ENCODE results near the gene ZNF669.

DNA sequence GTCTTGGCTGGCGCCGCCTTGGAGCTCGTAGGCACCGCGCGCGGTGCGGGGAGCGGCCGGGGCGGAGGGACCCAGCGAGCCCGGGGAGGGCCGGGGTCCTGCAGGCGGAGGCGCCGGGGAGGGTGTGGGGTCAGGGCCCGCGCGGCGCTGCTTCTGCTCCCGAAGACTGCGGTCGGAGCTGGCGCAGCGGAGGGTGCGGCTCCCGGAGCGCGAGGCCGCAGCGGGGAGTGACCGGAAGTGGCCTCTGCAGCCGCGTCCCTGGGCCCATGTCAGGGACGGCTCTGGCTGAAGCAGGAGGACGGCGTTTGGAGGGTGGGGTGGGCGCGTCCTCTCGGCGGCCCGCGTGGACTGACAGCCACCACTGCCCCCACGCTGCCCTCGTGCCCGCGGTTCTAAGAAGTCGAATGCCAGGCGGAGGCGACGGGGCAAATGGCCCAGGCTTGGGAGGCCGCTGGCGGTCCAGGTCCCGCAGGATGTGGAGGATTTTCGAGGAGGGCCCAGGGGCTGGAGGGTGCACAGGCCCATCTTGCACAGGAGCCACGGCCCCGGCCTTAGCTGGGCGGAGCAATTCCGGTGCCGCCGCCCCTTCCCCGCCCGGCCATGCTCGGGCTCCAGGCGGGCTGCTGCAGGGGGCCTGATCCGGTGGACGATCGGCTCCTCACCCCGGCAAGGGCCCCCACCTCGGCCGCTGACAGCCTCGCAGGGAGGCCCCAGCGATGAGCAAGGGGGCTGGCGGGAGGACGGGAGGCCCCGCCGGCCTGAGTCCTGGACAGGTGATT is 7.7 kb upstream of the ZNF669 start:
- no peak for TF ChIP-seq ZNF561 (tag by site-specific recombination; IDR thresholded peaks at IDR 0.05; ENCODE audit: borderline replicate concordance)
- TF ChIP-seq, protein P1, sequence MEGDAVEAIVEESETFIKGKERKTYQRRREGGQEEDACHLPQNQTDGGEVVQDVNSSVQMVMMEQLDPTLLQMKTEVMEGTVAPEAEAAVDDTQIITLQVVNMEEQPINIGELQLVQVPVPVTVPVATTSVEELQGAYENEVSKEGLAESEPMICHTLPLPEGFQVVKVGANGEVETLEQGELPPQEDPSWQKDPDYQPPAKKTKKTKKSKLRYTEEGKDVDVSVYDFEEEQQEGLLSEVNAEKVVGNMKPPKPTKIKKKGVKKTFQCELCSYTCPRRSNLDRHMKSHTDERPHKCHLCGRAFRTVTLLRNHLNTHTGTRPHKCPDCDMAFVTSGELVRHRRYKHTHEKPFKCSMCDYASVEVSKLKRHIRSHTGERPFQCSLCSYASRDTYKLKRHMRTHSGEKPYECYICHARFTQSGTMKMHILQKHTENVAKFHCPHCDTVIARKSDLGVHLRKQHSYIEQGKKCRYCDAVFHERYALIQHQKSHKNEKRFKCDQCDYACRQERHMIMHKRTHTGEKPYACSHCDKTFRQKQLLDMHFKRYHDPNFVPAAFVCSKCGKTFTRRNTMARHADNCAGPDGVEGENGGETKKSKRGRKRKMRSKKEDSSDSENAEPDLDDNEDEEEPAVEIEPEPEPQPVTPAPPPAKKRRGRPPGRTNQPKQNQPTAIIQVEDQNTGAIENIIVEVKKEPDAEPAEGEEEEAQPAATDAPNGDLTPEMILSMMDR (tag by site-specific recombination; IDR thresholded peaks at IDR 0.05): no peak
- TF ChIP-seq, protein P2, sequence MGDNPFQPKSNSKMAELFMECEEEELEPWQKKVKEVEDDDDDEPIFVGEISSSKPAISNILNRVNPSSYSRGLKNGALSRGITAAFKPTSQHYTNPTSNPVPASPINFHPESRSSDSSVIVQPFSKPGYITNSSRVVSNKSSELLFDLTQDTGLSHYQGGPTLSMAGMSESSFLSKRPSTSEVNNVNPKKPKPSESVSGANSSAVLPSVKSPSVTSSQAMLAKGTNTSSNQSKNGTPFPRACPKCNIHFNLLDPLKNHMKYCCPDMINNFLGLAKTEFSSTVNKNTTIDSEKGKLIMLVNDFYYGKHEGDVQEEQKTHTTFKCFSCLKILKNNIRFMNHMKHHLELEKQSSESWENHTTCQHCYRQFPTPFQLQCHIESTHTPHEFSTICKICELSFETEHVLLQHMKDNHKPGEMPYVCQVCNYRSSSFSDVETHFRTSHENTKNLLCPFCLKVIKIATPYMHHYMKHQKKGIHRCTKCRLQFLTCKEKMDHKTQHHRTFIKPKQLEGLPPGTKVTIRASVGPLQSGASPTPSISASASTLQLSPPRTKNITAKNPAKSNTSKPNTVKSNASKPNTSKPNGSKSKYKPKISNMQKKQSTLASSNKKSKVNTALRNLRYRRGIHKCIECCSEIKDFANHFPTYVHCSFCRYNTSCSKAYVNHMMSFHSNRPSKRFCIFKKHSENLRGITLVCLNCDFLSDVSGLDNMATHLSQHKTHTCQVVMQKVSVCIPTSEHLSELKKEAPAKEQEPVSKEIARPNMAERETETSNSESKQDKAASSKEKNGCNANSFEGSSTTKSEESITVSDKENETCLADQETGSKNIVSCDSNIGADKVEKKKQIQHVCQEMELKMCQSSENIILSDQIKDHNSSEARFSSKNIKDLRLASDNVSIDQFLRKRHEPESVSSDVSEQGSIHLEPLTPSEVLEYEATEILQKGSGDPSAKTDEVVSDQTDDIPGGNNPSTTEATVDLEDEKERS (tag by site-specific recombination; IDR thresholded peaks at IDR 0.05): no peak
- no peak for TF ChIP-seq ZBTB1 (tag by site-specific recombination; IDR thresholded peaks at IDR 0.05)
- no peak for TF ChIP-seq ZNF114 (tag by site-specific recombination; IDR thresholded peaks at IDR 0.05)
- no peak for TF ChIP-seq TCF7L2 (IDR thresholded peaks at IDR 0.05; ENCODE audit: borderline replicate concordance, low read depth, low read length)
- no peak for TF ChIP-seq KLF8 (tag by site-specific recombination; IDR thresholded peaks at IDR 0.05)
- TF ChIP-seq ZNF626 (tag by site-specific recombination; IDR thresholded peaks at IDR 0.05): no peak
- TF ChIP-seq, protein P3, sequence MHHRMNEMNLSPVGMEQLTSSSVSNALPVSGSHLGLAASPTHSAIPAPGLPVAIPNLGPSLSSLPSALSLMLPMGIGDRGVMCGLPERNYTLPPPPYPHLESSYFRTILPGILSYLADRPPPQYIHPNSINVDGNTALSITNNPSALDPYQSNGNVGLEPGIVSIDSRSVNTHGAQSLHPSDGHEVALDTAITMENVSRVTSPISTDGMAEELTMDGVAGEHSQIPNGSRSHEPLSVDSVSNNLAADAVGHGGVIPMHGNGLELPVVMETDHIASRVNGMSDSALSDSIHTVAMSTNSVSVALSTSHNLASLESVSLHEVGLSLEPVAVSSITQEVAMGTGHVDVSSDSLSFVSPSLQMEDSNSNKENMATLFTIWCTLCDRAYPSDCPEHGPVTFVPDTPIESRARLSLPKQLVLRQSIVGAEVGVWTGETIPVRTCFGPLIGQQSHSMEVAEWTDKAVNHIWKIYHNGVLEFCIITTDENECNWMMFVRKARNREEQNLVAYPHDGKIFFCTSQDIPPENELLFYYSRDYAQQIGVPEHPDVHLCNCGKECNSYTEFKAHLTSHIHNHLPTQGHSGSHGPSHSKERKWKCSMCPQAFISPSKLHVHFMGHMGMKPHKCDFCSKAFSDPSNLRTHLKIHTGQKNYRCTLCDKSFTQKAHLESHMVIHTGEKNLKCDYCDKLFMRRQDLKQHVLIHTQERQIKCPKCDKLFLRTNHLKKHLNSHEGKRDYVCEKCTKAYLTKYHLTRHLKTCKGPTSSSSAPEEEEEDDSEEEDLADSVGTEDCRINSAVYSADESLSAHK (tag by site-specific recombination; IDR thresholded peaks at IDR 0.05): no peak
